NCI-H1092 (cell line): ENCODE results near the gene PXYLP1.

Experiments
- DNase-seq: peaks from one replicate; lab custom pipeline; 2025; lab: John Stamatoyannopoulos, UW

PXYLP1 gene

GRCh38 chr3:141272906-141273662, 41.5 kb downstream of the PXYLP1 start:
- no peak for DNase-seq

GRCh38 chr3:141273700-141274410, 42.2 kb downstream of the PXYLP1 start:
- DNase-seq = no peak

GRCh38 chr3:141274411-141275031, 42.9 kb downstream of the PXYLP1 start:
- DNase-seq = no peak

GRCh38 chr3:141275032-141275422, 43.4 kb downstream of the PXYLP1 start:
- DNase-seq = no peak

- DNase-seq = no peak
These were observed 43.9 kb downstream of the PXYLP1 start for GRCh38 chr3:141275511-141275910.

GRCh38 chr3:141275973-141276372, 44.3 kb downstream of the PXYLP1 start:
- no peak for DNase-seq

GRCh38 chr3:141276398-141276797, 44.8 kb downstream of the PXYLP1 start:
- no peak for DNase-seq

GRCh38 chr3:141277451-141277850, 45.8 kb downstream of the PXYLP1 start:
- DNase-seq = no peak

GRCh38 chr3:141278196-141279076, 46.8 kb downstream of the PXYLP1 start:
- no peak for DNase-seq

GRCh38 chr3:141279077-141279967, 47.7 kb downstream of the PXYLP1 start:
- peak; percentile 26 for DNase-seq

- no peak for DNase-seq
These were observed 48.5 kb downstream of the PXYLP1 start for GRCh38 chr3:141280086-141280485.

- DNase-seq = no peak
These were observed 49.1 kb downstream of the PXYLP1 start for GRCh38 chr3:141280690-141281089.

GRCh38 chr3:141285570-141285969, 53.9 kb downstream of the PXYLP1 start:
- no peak for DNase-seq

- no peak for DNase-seq
These were observed 55.2 kb downstream of the PXYLP1 start for GRCh38 chr3:141286856-141287255.

GRCh38 chr3:141287326-141287725, 55.7 kb downstream of the PXYLP1 start:
- DNase-seq = no peak

- DNase-seq = no peak
These were observed 56.8 kb downstream of the PXYLP1 start for GRCh38 chr3:141288336-141288990.

- no peak for DNase-seq
These were observed 57.7 kb downstream of the PXYLP1 start for GRCh38 chr3:141289228-141289772.

GRCh38 chr3:141291559-141292355, 60.1 kb downstream of the PXYLP1 start:
- no peak for DNase-seq

- no peak for DNase-seq
These were observed 60.9 kb downstream of the PXYLP1 start for GRCh38 chr3:141292356-141293058.
